NCI-H1105 treated with DMSO at 0.1 percent for 48 hours (cell line): ENCODE results near the gene CDH4.

Experiments used
- DNase-seq: peaks from one replicate; lab custom pipeline; 2025; lab: John Stamatoyannopoulos, UW

Gene CDH4

DNA sequence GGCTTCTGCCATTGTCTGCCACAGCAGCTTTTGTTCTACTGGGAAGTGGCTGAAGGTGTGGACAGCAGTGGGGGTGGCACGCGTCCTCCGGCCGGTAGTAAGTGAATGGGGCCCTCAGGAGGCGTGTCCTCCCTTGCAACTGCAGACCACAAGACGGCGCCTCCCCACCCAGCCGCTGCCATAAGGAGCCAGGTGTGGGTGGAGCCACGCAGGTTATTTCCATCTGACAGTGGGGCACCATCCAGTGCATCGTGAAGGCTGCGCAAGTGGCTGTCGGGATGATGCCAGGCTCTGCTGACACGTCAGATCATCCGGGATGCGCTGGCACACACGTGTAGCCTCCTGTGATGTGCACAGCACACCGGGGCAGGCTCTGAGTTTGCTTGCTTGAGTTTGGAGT is 379.7 kb downstream of the CDH4 start:
- DNase-seq, result no peak

DNA sequence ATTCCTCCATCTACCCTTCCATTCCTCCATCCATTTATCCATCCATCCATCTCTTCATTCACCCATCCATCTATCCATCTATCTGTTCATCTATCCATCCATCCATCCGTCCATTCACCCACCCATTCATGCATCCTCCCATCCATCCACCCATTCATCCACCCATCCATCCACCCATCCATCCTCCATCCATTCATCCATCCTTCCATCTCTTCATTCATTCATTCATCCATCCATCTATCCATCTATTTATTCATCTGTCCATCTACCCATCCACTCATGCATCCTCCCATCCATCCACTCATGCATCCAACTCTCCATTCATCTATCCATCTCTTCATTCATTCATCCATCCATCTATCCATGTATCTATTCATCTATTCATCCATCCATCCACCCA is 380.9 kb downstream of the CDH4 start:
- no peak for DNase-seq

DNA sequence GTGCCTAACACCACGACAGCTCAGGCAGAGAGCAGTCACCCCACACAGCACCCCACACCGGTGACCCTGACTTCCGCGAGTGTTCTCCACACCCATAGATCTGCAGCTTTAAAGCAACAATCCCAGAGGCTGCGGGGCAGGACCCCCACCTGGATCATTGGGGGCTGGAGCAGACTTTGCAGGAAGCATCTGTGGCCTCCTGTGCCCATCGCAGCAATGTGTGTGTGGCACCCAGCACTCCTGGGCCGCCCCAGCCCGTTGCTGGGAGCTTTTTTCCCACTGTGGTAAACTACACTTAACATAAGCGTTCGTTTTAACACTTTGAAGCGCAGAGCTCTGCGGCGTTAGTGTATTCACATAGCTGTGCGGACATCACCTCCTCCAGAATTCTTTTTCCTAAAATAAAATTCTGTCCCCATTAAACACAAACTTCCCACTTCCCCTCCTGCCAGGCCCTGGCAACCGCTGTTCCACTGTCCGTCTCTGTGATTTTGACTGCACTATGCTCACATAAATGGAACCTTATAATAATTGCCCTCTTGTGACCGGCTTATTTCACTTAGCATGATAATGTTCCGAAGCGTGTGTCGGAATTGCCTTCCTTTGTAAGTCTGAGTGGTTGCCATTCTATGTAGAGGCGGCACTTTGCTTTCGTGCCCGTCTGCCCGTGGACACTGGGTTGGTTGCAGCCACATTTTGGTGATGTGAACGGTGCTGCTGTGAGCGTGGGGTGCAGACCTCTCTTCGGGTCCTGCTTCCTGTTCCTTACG is 382.5 kb downstream of the CDH4 start:
- DNase-seq, result no peak

DNA sequence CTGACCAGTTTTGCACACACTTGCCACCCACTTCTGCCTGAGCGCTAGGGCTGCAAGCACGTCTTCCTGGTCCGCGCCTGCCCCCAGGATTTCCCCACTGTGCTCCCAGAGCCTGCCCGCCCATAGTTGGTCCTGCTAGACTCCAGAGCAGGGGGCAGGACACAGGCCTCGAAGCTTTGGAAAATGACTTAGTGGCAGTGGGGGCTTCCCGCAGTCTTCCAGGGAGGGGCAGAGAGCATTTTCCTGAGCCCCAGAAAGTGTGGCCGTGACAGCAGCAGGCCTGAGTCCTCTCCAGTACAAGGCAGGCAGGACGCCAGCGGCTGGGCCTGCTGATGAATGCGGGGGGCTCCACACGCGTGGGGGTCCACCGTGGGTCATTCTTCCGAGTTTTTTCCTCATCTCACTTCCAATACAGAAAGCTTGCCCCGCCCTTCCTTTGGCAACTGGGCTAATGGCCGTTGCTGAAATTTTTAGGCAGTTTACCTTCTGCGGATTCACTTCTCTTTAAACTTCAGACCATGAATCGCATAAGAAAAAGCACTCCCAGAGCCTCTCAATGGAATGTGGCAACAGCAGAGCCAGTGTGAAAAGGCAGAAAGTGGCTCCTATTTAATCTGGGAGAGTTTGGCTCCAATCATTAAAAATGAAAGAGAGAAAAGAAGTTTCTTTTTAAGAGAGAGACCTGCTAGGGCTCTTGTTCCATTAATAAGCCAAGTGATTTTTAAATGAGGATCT is 383.8 kb downstream of the CDH4 start:
- no peak for DNase-seq

DNA sequence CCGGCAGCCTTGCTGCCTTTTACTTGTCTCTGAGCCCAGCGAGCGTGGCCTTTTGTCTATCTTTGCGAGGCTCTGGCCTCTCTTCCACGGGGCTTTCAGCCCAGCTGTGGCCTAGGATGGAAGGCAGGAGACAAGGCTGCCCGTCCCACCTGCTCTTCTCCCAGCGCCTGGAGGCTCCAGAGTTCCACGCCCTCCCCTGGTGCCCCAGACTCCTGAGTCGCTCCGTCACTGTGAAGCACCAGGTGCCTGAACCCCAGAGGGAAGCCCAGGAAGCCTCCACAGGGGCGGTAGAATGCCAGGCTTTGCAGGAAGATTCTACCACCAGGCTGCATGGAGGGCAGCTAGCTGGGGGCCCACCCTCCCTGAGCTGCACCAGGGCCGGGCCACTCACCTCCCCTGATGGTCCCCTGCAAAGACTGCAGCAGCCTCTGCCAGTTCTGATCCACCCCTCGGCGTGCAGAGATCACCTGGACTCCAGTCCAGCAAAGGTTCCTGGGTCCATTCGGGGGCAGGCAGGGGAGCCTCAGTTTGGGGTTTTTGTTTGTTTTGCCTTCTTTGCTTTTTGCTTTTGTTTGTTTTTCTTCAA is 384.6 kb downstream of the CDH4 start:
- DNase-seq, result no peak

DNA sequence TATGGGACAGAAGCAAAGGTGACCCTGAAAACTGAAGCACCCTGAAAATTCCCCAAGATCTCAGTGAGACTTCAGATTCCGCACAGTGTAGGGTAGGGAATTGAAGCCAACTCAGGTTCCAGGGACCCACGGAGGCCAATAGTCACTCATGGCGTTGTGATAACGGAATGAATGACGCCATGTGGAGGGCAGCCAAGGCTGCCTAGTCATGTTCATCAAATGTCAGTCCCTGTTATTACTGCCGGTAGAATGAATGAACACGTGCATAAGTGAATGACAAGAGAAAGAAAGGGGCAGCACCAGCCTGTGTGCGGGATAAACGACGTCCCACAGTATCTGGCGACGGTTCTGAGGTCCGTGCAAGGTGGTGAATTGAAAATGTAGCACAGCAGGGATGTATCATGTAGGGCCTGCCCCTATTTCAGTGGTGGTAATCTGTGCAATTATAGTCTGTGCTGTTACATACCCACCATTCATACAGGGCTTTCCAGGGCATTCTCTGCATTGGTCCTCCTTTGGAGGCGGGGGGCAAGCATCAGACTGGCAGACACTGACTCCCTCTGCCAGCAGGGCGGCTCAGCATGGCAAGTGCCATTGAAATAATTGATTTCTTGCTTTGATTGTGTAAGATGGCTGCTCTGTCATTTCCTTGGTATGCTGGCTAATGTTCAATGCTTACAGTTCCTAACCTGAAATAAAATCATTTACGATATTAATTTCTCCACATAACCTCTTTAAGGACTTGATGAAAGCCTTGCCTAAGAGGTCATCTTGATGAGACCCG is 386.9 kb downstream of the CDH4 start:
- DNase-seq, result no peak

DNA sequence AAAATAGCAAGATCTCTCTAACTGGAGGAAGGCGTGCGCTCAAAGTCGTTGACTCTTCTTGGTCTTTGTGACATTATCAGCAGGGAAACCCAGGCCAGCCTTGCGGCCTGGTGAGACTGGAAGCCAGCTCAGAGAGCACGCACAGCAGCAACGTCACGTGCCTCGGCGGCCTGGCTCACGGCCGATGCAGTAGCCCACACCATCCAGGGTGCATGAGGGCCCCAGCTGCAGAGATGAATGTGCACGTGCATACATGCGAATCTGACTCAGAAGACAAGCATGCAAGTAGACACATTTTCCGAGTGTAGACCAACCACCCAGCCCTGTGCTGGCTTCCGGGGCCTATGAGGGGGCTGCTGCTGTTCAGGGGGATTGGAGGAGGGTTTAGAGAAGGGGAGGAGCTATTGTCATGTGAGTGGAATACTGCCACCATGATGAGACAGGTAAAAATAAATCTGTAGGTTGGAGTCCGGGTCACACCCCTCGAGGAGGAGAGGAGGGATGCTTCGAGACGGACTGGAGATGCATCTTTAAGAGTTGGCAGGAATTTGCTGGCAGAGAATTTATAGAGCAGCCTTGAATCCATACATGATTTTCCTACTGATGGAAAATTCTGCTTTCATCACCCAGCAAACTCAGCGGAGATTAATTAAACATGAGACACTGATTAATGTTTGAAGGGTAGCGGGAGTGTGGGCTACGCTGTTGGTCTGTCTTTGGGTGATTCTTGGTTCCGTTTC is 388.2 kb downstream of the CDH4 start:
- DNase-seq, result no peak

DNA sequence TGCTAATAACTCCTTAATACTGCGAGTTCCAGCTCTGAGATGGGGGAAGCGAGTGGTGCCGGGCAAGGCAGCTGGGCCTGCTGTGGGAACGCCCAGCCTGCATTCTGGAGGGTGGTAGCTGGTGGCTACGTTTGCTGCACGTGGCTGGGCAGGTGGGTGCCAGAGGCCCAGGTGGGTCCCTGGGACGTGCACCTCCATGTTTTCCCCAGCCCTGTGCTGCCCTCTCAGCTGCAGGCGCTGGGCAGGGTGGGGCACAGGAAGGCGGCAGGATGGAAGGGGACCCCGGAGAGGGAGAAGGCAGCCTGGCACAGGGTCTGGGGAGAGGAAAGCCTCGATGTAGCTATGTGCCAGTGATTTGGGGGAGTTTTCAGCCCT is 388.8 kb downstream of the CDH4 start:
- no peak for DNase-seq

DNA sequence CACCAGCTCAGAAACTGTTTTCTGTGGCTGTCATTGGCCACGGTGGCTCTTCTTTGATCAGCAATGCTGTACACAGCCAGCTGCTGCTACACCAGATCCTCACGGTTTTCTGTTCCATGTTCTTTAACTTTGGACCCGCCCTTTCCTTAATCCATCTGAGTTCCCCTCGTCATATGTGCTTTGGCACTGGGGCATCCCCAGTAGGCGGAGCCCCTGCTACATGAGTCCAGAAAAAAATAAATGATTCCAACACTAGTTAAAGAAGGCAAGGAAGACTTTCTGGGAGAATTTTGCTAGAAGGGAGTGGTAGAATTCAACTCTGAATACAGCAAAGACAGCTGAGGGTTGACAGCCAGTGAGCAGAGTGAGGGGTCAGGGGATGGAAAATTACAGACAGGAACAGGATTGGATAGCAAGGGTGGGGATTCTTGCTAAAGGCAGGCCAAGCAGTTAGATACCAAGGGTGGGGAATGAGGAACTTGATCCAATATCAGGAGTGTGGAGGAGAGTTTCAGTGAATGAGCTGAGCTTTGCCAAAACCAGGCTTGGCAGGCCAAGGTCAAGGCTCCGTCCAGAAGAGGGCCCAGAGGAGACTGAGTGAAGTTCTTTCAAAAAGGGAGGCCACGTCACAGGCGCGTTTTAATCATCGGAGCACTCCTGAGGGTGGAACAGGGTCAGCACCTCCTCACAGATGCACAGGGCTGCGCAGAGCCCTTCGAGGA is 391.8 kb downstream of the CDH4 start:
- DNase-seq, result no peak

DNA sequence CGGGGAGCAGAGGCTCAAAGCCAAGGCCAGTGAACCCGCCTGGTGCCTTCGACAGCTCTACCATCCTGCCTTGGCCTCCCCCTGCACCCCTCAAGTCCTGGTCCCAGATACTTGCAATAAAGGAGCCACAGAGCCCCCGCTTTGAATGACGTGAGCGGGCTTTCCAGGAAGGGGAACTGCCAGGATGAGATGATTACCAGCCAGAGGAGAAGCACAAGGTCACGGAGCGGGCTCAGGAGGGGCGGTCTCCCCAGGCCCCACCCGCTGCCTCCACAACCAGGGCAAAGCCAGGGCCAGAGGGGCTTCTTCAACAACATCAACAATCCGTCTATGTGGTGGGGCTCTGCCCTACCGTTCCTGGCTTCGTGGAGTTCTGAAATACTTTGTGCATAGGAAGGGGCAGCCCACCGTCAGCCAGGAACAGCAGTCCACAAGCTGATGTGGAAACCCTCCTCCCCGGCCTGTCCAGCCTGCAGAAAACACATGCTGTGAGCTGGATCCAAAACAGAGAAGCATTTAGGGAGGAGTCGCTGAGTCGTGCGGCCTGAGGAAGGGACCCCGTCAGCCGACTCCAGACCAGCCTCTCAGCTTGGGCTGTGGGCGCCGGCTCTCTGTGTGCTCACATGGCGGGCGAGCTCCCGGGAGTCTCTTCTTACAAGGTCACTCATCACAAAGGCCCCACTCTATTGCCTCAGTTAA is 392.5 kb downstream of the CDH4 start:
- no peak for DNase-seq

- DNase-seq, result no peak
These were observed 393.7 kb downstream of the CDH4 start for GRCh38 chr20:61645732-61646131.

DNA sequence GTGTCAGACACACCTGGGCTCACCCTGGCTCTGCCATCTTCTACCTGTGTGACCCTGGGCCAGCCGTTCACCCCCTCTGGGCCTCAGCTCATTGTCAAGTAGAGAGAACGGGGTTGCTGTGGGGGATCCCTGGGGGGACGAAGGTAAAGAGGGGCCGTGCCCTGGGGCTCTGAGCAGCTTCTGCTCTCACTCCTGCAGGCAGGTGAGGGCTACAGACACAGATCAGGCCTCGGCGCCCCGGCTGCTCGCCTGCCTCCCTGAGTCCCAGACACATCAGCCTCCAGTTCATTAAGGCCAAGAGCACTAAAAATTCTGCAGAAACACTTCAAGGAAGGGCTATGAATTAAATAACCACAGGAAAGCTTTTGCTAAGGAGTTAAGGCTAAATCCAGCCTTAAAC is 394.4 kb downstream of the CDH4 start:
- no peak for DNase-seq

DNA sequence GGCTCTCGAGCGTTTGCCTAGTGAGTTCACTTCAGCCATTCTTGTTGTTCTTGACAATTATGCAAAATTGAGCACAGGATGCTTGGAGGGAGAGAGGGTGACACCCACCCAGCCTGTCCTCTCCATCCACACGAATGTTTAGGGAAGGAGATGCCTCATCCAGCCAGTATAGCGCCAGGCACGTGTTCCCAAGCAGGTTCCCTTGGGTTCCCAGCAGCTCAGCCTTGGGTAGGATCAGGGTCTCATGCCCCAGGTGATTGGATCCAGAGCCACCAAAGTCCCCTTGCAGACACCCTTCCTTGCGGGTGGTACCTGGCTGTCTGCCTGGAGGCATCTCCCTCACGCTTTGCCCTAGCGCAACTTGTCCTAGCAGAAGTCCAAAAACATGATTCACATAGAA is 394.9 kb downstream of the CDH4 start:
- DNase-seq, result no peak

DNA sequence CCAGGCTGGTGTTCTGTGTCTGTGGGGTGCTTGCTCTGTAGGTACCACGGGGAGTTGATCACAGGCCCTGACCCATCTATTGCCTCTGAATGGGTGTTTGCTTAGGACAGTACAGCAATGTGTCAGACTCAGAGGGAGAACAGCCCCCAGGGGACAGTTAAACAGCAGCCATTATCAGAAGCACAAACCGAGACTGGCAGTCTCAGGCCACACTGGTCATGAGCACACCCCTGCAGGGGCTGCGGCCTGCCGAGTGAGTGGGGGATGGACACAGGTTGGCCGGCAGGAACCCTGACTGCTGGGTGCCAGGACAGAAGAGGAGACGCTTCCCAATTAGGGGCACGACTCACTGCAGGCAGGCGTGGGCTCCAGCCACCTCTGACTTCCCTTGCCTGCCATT is 395.6 kb downstream of the CDH4 start:
- no peak for DNase-seq

DNA sequence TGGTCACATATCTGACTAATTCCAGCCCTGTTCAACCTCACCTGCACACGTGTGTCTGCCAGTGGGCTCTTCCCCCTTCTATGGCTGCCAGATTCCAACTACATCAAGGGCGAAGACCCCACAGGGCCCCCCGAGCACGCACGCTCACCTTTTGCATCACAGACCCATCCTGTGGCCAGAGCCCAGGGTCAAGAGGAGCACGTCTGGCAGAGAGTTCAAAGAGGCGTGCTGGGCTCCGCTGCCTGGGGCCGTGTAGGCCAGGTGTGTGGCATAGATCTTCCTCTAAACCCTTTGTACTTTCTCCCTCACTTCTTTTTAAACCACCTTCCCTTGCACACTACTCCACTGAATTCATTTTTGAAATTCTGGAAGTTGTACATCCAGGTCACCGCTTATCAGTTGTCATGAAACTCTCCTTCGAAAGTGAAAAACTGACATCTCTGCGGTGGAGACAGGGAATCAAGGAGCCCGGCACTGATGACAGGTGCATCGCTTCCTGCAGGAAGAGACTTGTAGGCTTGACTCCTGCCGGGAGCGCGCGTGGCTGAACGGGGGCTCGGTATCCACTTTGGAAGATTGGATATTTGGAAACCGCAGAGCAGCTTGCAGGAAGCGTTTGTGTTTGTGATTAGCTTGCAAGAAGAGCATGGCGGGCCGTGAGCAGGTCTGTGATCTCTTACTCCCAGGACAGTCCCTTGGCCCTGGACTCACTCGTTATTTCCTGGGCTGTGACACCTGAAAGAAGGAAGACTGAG is 397.2 kb downstream of the CDH4 start:
- no peak for DNase-seq

- no peak for DNase-seq
These were observed 397.8 kb downstream of the CDH4 start for GRCh38 chr20:61649860-61650162.

DNA sequence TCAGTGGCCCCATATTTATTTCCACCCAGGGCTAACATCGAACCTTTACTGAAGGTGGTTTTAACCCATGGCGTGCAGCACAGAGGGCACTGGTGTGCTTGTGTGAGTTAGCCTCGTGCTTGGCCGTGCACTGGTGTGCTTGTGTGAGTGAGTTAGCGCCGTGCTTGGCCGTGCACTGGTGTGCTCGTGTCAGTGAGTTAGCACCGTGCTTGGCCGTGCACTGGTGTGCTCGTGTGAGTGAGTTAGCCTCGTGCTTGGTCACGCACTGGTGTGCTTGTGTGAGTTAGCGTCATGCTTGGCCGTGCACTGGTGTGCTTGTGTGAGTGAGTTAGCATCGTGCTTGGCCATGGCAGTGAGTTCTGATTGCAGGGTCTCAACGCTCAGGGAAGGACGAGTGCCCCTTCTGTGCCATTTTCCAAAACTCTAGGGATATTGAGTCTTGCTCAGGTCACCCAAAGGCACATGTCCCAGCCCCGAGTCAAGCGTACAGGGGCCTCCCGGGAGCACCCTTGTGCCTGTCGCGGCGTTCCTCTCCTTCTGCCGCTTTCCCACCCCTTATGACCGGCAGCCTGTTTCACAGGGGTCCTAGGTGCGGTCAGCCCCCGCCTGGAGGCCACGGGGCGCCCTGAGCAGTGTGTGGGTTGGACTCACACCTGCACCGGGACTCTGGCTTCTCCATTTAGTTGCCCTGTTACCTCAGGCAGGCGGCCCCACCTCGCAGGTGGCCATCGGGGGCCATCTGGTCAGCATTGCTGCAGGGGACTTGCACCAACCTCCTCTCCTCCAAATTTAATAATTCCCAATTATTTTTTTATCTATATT is 399.1 kb downstream of the CDH4 start:
- no peak for DNase-seq

DNA sequence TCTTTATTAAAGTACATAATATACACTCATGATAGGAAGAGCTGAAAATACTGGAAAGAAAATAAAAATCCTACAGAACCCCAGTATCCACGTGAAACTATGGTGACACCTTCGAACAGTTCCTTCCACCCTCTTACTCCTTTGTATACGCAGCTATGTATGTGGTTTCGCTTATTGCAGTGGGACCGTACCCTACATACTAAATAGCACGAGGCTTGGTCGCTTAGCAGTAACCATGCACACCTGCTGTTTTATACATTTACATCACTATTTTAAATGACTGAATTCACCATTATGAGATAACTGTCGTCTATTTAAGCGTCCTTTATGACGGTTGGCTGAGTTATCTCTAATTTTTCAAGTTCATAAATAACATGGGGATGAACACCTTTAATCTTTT is 400.1 kb downstream of the CDH4 start:
- no peak for DNase-seq

- DNase-seq, result no peak
These were observed 402.7 kb downstream of the CDH4 start for GRCh38 chr20:61654726-61655125.
